ENCODE results near the gene PTCD1. TPM values are rescaled to one million over a fixed set of nuclear protein-coding genes. Genes with fewer than 3 reads are reported as not detected.

Gene PTCD1
- total RNA-seq, 1 experiment from 2014 or later, result 15.0 TPM

DNA sequence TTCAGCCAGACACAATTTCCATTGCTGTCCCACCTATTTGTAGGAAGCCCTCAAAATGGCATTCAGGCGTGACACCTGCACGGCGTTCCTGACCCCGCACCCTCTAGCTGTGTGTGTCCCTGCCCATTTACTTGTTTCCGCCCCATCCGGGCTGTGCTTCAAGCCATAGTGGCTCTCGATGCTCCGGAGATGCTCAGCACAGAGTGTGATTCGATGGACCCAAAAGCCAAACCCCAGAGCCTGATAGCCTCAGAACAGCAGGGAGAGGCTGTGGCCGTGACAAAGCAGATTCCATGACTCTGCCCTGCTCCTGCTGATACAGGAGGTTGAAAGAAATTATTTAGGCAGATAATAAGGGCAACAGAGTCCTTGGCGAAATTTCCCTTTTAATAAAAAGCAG, 16.4 kb downstream of the PTCD1 start:
- CTCF ChIA-PET, result no interaction called here
- in situ Hi-C loops (cut with HindIII; ENCODE audit: low pct_unique_long_range_greater_than_20kb, low sequenced_read_pairs), result no loop called here
- H3K4me1 ChIP-seq (ENCODE audit: control insufficient read depth, insufficient read depth, low read length), result no peaks in the 10 kb centered on the region

DNA sequence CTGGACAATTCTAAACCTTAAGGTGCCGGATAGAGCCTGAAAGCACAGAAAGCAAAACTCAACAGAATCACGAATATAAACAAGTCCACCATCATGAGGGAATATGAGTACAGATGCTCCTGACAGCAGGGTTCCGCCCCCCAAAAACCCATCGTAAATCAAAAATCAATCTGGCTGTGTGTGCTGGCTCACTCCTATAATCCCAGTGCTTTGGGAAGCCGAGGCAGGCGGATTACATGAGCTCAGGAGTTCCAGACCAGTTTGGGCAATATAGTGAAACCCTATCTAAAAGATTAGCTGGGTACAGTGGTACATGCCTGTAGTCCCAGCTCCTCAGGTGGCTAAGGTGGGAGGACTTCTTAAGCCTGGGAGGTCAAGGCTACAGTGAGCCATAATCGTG, 17.6 kb downstream of the PTCD1 start:
- no peaks in the 10 kb centered on the region for H3K4me1 ChIP-seq (ENCODE audit: control insufficient read depth, insufficient read depth, low read length)
- peaks cover 10% of the 10 kb centered on the region for H3K36me3 ChIP-seq (ENCODE audit: control insufficient read depth, insufficient read depth, low read length)
- H3K4me3 ChIP-seq (ENCODE audit: low read depth in 2 of 2, low read length in 2 of 2), result no peak overlapping the region
- intact Hi-C loops (cut with micrococcal nuclease; ENCODE audit: unreplicated experiment), result no loop called here
- CTCF ChIA-PET, result no interaction called here
- POLR2A ChIA-PET, result no interaction called here
- no peak overlapping the region for H3K27ac ChIP-seq (ENCODE audit: low read length)
- no peaks in the 10 kb centered on the region for H3K27me3 ChIP-seq (ENCODE audit: control insufficient read depth, insufficient read depth, low read length)
- BruUV-seq (replicated peaks), result no TSS peak
- H3K9me3 ChIP-seq (ENCODE audit: control insufficient read depth, insufficient read depth, low read depth, low read length), result no peaks in the 10 kb centered on the region
- TF ChIP-seq, protein P1, sequence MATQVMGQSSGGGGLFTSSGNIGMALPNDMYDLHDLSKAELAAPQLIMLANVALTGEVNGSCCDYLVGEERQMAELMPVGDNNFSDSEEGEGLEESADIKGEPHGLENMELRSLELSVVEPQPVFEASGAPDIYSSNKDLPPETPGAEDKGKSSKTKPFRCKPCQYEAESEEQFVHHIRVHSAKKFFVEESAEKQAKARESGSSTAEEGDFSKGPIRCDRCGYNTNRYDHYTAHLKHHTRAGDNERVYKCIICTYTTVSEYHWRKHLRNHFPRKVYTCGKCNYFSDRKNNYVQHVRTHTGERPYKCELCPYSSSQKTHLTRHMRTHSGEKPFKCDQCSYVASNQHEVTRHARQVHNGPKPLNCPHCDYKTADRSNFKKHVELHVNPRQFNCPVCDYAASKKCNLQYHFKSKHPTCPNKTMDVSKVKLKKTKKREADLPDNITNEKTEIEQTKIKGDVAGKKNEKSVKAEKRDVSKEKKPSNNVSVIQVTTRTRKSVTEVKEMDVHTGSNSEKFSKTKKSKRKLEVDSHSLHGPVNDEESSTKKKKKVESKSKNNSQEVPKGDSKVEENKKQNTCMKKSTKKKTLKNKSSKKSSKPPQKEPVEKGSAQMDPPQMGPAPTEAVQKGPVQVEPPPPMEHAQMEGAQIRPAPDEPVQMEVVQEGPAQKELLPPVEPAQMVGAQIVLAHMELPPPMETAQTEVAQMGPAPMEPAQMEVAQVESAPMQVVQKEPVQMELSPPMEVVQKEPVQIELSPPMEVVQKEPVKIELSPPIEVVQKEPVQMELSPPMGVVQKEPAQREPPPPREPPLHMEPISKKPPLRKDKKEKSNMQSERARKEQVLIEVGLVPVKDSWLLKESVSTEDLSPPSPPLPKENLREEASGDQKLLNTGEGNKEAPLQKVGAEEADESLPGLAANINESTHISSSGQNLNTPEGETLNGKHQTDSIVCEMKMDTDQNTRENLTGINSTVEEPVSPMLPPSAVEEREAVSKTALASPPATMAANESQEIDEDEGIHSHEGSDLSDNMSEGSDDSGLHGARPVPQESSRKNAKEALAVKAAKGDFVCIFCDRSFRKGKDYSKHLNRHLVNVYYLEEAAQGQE (IDR thresholded peaks at IDR 0.05; ENCODE audit: insufficient read depth in 1 of 2, low read depth in 2 of 2, low read length in 1 of 2), result no peak
- TF ChIP-seq TCF7L2 (IDR thresholded peaks at IDR 0.05; ENCODE audit: low read depth, low read length), result no peak
- TF ChIP-seq SIN3A (IDR thresholded peaks at IDR 0.05; ENCODE audit: borderline replicate concordance, insufficient read depth, low read depth, low read length), result no peak
- TF ChIP-seq POLR2AphosphoS5 (IDR thresholded peaks at IDR 0.05; ENCODE audit: low read depth, low read length), result no peak
- TF ChIP-seq CTCF (IDR thresholded peaks at IDR 0.05), result no peak
- DNase-seq (ENCODE audit: low read depth, low spot score) (no peak), ATAC-seq (no peak)
- in situ Hi-C loops (cut with HindIII; ENCODE audit: low pct_unique_long_range_greater_than_20kb, low sequenced_read_pairs), result no loop called here

More for the DNA sequence above, 16.4 kb downstream of the PTCD1 start:
- Histone ChIP-seq H3K27ac (ENCODE audit: low read length) (no peak overlapping the region), H3K4me3 (ENCODE audit: low read depth in 2 of 2, low read length in 2 of 2) (no peak overlapping the region), H3K9me3 (ENCODE audit: control insufficient read depth, insufficient read depth, low read depth, low read length) (no peaks in the 10 kb centered on the region), H3K27me3 (ENCODE audit: control insufficient read depth, insufficient read depth, low read length) (no peaks in the 10 kb centered on the region), H3K36me3 (ENCODE audit: control insufficient read depth, insufficient read depth, low read length) (peaks cover 7% of the 10 kb centered on the region)
- no TSS peak for BruUV-seq (replicated peaks)
- ATAC-seq (no peak), DNase-seq (ENCODE audit: low read depth, low spot score) (no peak)
- POLR2A ChIA-PET, result no interaction called here
- no peak for TF ChIP-seq POLR2AphosphoS5 (IDR thresholded peaks at IDR 0.05; ENCODE audit: low read depth, low read length)
- no peak for TF ChIP-seq TCF7L2 (IDR thresholded peaks at IDR 0.05; ENCODE audit: low read depth, low read length)
- TF ChIP-seq, protein P1 (IDR thresholded peaks at IDR 0.05; ENCODE audit: insufficient read depth in 1 of 2, low read depth in 2 of 2, low read length in 1 of 2), result no peak
- TF ChIP-seq SIN3A (IDR thresholded peaks at IDR 0.05; ENCODE audit: borderline replicate concordance, insufficient read depth, low read depth, low read length), result no peak
- no peak for TF ChIP-seq CTCF (IDR thresholded peaks at IDR 0.05)
- intact Hi-C loops (cut with micrococcal nuclease; ENCODE audit: unreplicated experiment), result no loop called here

All from Panc1 (cell line).